Inferior parietal cortex (tissue), 1 donor: Measurements from ENCODE around the gene COP1.
"Not testable (repeated sequence)": the region's sequence is repeated elsewhere in the genome, so short reads cannot be mapped to it uniquely, and the experiment has no call there.

Experiments used
- DNase-seq: peaks from one replicate; pipeline ENCODE4 v3.0.0-alpha.2; 2016; ENCODE audit errors: extremely low spot score

Gene COP1

DNA sequence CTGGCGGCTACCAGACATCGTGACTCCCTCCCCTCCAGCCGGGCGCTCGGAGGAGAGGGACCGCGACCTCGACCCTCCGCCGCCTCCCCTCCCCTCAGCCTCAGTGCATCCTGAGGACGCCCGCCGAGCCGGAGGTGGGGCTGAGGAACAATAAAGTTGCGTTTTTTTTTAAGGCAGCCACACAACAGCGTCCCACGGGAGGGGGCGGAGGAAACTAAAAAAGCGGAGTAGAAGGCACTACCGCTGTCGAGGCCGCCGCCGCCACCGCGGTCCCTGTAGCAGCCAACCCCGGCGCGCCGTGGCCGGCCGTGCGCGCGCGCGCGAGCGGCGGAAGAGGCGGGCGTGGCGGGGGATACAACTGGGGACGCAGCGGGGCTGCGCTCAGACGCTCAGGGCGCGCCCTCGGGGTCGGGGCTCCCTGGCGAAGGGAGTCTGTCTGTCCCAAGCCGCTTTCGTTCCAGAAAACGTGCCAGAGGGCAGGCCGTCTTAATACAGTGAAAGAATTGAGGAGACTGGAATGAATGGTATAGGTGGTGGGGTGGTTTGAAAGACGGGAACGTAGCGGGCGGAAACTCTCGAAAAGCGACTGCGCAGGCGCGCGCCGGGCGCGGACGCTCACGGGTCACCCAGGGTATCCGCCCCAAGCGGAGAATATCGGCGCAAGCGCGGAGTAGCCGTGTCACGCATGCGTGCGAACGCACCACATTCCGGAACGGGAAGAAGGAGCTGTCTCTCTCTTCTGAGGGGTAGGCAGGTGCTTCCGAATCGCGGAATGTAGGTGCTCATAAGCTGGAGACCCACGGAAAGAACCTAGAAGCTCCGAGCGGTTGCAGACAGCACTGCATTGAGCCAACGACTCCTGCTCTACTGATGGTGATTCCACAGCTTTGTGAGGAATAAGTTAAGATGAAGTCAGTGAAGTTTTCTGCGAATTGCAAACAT is at the start of gene COP1:
Gene COP1, minus strand, starts transcription at position 326 of the 942 bp plus-strand sequence. Its CDS starts 308 bp downstream, at position 18.
- DNase-seq = peak; percentile 98

GRCh38 chr1:176252191-176252590 is 45.1 kb upstream of the COP1 start:
- DNase-seq = no peak

- no peak for DNase-seq
Observed at GRCh38 chr1:176244851-176245250, 37.8 kb upstream of the COP1 start.

GRCh38 chr1:176243746-176244145 is 36.7 kb upstream of the COP1 start:
- DNase-seq = no peak

DNA sequence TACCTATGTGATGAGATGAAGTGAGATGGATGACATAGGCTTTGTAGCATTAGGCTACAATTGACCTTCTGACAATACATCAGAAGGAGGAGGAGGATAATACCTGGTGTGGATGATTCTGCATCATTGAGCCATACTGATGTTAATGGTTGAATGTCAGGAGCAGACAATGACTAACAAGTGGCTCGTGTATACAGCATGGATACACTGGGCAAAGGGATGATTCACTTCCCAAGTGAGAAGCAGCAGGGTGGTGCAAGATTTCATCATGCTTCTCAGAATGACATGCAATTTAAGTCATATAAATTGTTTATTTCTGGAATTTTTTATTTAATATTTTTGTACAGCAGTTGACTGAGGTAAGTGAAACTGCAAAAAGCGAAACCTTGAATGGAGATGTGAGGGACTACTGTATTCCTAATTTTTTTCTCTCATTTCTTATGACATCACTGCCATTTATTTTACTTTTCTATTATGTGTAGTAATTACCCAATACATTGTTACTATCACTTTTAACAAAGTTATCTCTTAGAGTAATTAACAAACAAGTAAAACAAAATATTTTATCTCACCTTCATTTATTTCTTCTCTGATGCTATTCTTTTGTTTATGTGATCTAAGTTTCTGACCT is 34.4 kb upstream of the COP1 start:
- no peak for DNase-seq

- not testable (repeated sequence) for DNase-seq
Observed at GRCh38 chr1:176233657-176234056, 26.6 kb upstream of the COP1 start.

- DNase-seq = no peak
Observed at GRCh38 chr1:176227579-176227978, 20.5 kb upstream of the COP1 start.

DNA sequence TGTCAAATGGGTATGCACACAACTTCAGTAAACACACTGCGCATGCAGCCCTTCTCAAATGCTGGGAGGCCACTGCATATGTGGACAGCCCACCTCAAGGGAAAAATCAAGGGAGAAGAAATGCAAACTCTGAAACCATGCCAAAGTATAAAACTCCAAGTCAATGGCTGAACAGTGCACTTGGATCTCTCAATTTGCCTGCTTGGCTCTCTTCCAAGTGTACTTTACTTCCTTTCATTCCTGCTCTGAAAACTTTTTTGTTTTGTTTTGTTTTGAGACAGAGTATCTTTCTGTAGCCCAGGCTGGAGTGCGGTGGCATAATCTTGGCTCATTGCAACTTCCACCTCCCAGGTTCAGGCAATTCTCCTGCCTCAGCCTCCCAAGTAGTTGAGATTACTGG is 18.8 kb upstream of the COP1 start:
- DNase-seq = no peak

GRCh38 chr1:176225479-176225875 is 18.4 kb upstream of the COP1 start:
- DNase-seq = no peak

DNA sequence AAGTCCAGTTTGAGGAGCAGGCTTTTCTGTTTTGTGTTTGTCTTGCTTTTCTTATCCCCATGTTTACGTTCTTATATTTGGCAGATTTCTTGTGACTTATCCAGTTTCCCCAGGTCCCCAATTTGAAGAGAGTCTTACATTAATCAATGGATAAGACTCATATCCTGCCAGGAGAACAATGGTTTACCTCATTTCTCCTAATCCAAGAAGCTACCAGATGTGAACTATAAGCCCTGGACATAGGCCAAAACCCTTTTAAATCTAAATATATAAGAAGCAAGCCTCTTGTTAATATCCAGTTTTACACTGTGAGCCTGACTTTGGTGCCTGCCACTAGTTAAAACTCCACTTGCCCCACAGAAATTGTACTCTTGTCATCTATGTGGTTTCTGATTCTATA is 15.1 kb upstream of the COP1 start:
- DNase-seq = no peak

- DNase-seq = no peak
Observed at GRCh38 chr1:176220100-176220689, 13.1 kb upstream of the COP1 start.

- DNase-seq = no peak
Observed at GRCh38 chr1:176217461-176218099, 10.5 kb upstream of the COP1 start.

- DNase-seq = no peak
Observed at GRCh38 chr1:176216031-176216430, 8.9 kb upstream of the COP1 start.

GRCh38 chr1:176211396-176212165 is 4.5 kb upstream of the COP1 start:
- DNase-seq = no peak

GRCh38 chr1:176208034-176208433 is 948 bp upstream of the COP1 start:
- no peak for DNase-seq

GRCh38 chr1:176206006-176206960 is 803 bp downstream of the COP1 start:
- peak; percentile 5 for DNase-seq

DNA sequence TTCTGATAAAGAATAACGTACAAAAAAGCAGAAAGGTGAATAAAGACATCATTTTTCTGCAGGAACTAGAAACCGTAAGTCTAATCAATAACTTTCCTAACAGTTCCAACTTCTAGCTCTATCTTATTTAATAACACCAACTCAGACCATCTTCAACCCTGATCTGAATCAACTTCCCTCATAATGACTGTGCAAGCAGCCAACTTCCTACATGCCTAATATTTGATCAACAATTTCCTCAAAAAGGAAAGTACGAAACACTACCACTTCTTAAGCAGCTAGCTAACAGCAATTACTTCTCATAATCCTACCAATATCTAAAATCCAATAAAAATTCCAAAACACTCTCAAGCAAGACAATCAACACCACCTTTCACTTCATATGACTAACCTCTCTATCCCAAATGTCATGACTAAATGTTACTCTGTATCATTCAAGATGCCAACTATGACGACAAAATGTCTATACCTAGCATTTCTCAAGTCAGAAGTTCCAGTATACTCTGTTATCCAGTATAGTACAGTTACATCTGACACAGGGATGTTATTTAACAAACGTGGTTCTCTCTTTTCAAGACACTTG is 1.7 kb downstream of the COP1 start:
- DNase-seq = peak; percentile 5

DNA sequence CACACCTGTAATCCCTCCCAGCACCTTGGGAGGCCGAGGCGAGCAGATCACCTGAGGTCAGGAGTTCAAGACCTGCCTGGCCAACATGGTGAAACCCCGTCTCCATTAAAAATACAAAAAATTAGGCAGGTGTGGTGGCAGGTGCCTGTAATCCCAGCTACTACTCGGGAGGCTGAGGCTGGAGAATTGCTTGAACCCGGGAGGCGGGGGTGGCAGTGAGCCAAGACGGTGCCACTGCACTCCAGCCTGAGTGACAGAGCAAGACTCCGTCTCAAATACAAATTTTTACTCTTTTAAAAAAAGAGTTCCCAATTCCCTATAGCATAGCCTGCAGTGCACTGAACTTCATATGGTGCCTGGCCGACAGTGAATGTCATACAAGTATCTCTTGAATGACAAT is 2.4 kb downstream of the COP1 start:
- not testable (repeated sequence) for DNase-seq

- no peak for DNase-seq
Observed at GRCh38 chr1:176203735-176204134, 3.4 kb downstream of the COP1 start.

GRCh38 chr1:176201568-176201967 is 5.5 kb downstream of the COP1 start:
- no peak for DNase-seq
